Measurements from ENCODE around the gene SELENOI. TPM values are rescaled to one million over a fixed set of nuclear protein-coding genes. Genes with fewer than 3 reads are reported as not detected.

Gene SELENOI
- total and polyA plus RNA-seq, 2 experiments from 2014 or later = 8.4 to 67.8 TPM

GRCh38 chr2:26384183-26384582 lies 38.2 kb downstream of the SELENOI start (continued):
- TF ChIP-seq JUNB (IDR thresholded peaks at IDR 0.05; ENCODE audit: unreplicated experiment) (no peak), EZH2phosphoT487 (IDR thresholded peaks at IDR 0.05; ENCODE audit: unreplicated experiment) (no peak), CREB1 (CRISPR knock-in tag; IDR thresholded peaks at IDR 0.05; ENCODE audit: low read depth) (no peak), ZNF331 (CRISPR knock-in tag; IDR thresholded peaks at IDR 0.05; ENCODE audit: low read depth) (no peak), POLR2AphosphoS5 (IDR thresholded peaks at IDR 0.05; ENCODE audit: low read depth) (no peak), NANOG (IDR thresholded peaks at IDR 0.05; ENCODE audit: borderline replicate concordance) (no peak), EZH2 (IDR thresholded peaks at IDR 0.05; ENCODE audit: low read depth, unreplicated experiment) (no peak), STAT1 (IDR thresholded peaks at IDR 0.05; ENCODE audit: unreplicated experiment) (no peak)

- Histone ChIP-seq H3K27ac (ENCODE audit: low read depth) (no peak overlapping the region), H3K4me3 (no peak overlapping the region), H2AFZ (no peak overlapping the region), H3K4me1 (ENCODE audit: insufficient read depth) (no peaks in the 10 kb centered on the region), H3F3A (replicated peaks; ENCODE audit: low read depth) (no peaks in the 10 kb centered on the region), H3K4me2 (no peak overlapping the region), H3K79me2 (replicated peaks; ENCODE audit: insufficient read depth) (no peaks in the 10 kb centered on the region; the same call in 1 of the 2 replicates), H3K36me3 (ENCODE audit: insufficient read depth) (peaks cover 20% of the 10 kb centered on the region; the same call in 1 of the 2 replicates), H3K27me3 (ENCODE audit: insufficient read depth) (no peaks in the 10 kb centered on the region), H3K9me2 (ENCODE audit: insufficient read depth) (no peaks in the 10 kb centered on the region), H4K20me1 (replicated peaks; ENCODE audit: insufficient read depth) (peaks cover 11% of the 10 kb centered on the region; the same call in 1 of the 2 replicates)
- H3K36me3 Mint-ChIP-seq (ENCODE audit: low read depth) = peaks cover under 1% of the 10 kb centered on the region; the same call in 1 of the 3 replicates
- no peaks in the 10 kb centered on the region for H3K4me1 Mint-ChIP-seq
- no peak overlapping the region for H3K4me3 Mint-ChIP-seq
- TF ChIP-seq CREB1 (CRISPR knock-in tag; IDR thresholded peaks at IDR 0.05; ENCODE audit: low read depth) = no peak
- TF ChIP-seq, protein P1, sequence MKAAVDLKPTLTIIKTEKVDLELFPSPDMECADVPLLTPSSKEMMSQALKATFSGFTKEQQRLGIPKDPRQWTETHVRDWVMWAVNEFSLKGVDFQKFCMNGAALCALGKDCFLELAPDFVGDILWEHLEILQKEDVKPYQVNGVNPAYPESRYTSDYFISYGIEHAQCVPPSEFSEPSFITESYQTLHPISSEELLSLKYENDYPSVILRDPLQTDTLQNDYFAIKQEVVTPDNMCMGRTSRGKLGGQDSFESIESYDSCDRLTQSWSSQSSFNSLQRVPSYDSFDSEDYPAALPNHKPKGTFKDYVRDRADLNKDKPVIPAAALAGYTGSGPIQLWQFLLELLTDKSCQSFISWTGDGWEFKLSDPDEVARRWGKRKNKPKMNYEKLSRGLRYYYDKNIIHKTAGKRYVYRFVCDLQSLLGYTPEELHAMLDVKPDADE (IDR thresholded peaks at IDR 0.05) = no peak
- no peak for DNase-seq (ENCODE audit: low spot score)
- no peaks in the 10 kb centered on the region for H3K27me3 Mint-ChIP-seq (ENCODE audit: insufficient read depth, low read depth, poor library complexity)
- no peak for ATAC-seq
- no peaks in the 10 kb centered on the region for H3K9me3 Mint-ChIP-seq
- H3K27ac Mint-ChIP-seq = no peak overlapping the region
Observed at GRCh38 chr2:26384597-26384996, 38.7 kb downstream of the SELENOI start.

DNA sequence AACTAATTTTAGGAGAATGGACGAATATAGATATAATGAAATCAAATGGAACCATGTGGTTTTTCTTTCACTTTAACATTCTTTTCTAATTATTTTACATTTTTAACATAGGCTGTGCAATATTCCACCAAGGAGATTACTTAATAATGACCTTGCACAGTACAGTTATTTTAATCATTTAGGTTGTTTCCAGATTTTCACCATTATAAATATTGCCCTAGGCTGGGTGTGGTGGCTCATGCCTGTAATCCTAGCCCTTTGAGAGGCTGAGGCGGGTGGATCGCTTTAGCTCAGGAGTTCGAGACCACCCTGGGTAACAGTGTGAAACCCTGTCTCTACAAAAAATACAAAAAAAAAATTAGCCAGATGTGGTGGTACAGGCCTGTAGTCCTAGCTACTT lies 41.2 kb downstream of the SELENOI start:
- H3K4me1 ChIP-seq (ENCODE audit: insufficient read depth) = no peaks in the 10 kb centered on the region
- no peaks in the 10 kb centered on the region for H3K79me2 ChIP-seq (replicated peaks; ENCODE audit: insufficient read depth)
- H3K27me3 ChIP-seq (ENCODE audit: insufficient read depth) = no peaks in the 10 kb centered on the region
- peak overlapping the region; percentile 56; the same call in 1 of the 2 replicates for H3K27ac ChIP-seq (ENCODE audit: low read depth)
- no peak overlapping the region for H3K4me3 ChIP-seq
- H3F3A ChIP-seq (replicated peaks; ENCODE audit: low read depth) = no peaks in the 10 kb centered on the region
- H3K36me3 ChIP-seq (ENCODE audit: insufficient read depth) = peaks cover 24% of the 10 kb centered on the region; the same call in 1 of the 2 replicates
- H3K27me3 Mint-ChIP-seq (ENCODE audit: insufficient read depth, low read depth, poor library complexity) = no peaks in the 10 kb centered on the region
- H3K36me3 Mint-ChIP-seq (ENCODE audit: low read depth) = peaks cover 6% of the 10 kb centered on the region; the same call in 2 of the 3 replicates
- no peaks in the 10 kb centered on the region for H3K4me1 Mint-ChIP-seq
- H3K9me2 ChIP-seq (ENCODE audit: insufficient read depth) = no peaks in the 10 kb centered on the region
- ATAC-seq (no peak), DNase-seq (ENCODE audit: low spot score) (no peak)
- H3K4me2 ChIP-seq = no peak overlapping the region
- no peak overlapping the region for H2AFZ ChIP-seq
- H3K27ac Mint-ChIP-seq = no peak overlapping the region
- no peaks in the 10 kb centered on the region for H3K9me3 Mint-ChIP-seq
- no peak for TF ChIP-seq JUNB (IDR thresholded peaks at IDR 0.05; ENCODE audit: unreplicated experiment)
- TF ChIP-seq POLR2AphosphoS5 (IDR thresholded peaks at IDR 0.05; ENCODE audit: low read depth) = no peak
- TF ChIP-seq, protein P1 (IDR thresholded peaks at IDR 0.05) = no peak
- TF ChIP-seq STAT1 (IDR thresholded peaks at IDR 0.05; ENCODE audit: unreplicated experiment) = no peak
- no peak for TF ChIP-seq REST (IDR thresholded peaks at IDR 0.05; ENCODE audit: unreplicated experiment)
- no peak for TF ChIP-seq ZNF114 (CRISPR knock-in tag; IDR thresholded peaks at IDR 0.05)
- no peak for TF ChIP-seq ZNF331 (CRISPR knock-in tag; IDR thresholded peaks at IDR 0.05; ENCODE audit: low read depth)
- TF ChIP-seq CREB1 (CRISPR knock-in tag; IDR thresholded peaks at IDR 0.05; ENCODE audit: low read depth) = no peak
- no peak for TF ChIP-seq NANOG (IDR thresholded peaks at IDR 0.05; ENCODE audit: borderline replicate concordance)
- no peak for TF ChIP-seq EZH2phosphoT487 (IDR thresholded peaks at IDR 0.05; ENCODE audit: unreplicated experiment)
- H4K20me1 ChIP-seq (replicated peaks; ENCODE audit: insufficient read depth) = 0 out of 2 replicates have a peak, but pooled peaks cover under 1% of the 10 kb centered on the region
- no peak overlapping the region for H3K4me3 Mint-ChIP-seq
